Midbrain (tissue), 1 donor: ENCODE results near the gene GLB1L3.
A peak's percentile ranks its signal among the peaks of the same experiment; 100 is the strongest.

Experiments
- DNase-seq: peaks from one replicate; lab custom pipeline; 2025; lab: John Stamatoyannopoulos, UW

Gene GLB1L3, protein sequence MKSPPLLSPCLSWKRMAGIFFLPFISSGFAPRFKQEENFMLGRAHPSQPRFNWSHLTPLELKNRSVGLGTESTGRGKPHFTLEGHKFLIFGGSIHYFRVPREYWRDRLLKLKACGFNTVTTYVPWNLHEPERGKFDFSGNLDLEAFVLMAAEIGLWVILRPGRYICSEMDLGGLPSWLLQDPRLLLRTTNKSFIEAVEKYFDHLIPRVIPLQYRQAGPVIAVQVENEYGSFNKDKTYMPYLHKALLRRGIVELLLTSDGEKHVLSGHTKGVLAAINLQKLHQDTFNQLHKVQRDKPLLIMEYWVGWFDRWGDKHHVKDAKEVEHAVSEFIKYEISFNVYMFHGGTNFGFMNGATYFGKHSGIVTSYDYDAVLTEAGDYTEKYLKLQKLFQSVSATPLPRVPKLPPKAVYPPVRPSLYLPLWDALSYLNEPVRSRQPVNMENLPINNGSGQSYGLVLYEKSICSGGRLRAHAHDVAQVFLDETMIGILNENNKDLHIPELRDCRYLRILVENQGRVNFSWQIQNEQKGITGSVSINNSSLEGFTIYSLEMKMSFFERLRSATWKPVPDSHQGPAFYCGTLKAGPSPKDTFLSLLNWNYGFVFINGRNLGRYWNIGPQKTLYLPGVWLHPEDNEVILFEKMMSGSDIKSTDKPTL

DNA sequence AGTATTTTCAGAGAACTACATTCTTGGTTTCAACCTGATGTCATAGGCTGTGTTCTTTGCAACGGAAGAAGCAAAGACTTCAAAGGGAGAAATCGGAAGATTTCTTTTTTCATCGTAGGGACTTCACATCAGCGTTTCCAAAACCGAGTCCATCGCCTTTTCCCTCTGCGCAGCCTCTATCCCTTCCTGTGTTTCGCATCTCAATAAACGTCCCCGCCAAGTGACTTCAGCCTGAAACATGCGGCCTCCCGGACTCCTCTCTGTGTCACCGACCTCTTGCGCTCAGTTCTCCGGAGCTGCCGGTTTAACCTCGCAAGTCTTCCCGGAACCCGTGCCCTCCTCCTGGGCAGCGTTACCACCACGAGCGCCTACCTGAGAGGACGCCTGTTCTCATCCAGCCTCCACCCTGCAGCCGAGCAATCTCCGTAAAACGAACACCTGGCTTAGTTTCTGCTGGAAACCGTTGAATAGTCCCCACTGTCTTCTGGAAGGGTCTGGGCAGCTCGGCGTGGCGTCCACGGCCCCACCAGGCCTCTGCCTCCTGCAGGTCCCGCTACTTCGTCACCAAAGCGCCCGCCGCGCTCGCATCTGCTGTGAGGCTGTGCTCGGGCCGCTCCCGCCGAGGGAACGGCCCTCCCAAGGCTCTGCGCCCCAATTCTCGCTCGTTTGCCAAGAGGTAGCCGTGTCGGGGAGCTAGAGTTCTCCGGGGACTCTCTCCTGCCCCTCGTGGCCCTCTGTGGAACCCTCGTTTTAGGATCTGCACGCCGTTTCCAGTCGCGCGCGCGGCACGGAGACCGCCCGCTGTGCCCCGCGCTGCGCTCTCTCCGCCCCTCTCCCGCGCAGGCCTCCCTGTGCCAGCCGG lies at the start of gene GLB1L3:
Gene GLB1L3 (plus strand): TSS at position 846 of the 862 bp plus-strand sequence. CDS start 362 bp downstream, outside the sequence.
- DNase-seq = peak; percentile 23

DNA sequence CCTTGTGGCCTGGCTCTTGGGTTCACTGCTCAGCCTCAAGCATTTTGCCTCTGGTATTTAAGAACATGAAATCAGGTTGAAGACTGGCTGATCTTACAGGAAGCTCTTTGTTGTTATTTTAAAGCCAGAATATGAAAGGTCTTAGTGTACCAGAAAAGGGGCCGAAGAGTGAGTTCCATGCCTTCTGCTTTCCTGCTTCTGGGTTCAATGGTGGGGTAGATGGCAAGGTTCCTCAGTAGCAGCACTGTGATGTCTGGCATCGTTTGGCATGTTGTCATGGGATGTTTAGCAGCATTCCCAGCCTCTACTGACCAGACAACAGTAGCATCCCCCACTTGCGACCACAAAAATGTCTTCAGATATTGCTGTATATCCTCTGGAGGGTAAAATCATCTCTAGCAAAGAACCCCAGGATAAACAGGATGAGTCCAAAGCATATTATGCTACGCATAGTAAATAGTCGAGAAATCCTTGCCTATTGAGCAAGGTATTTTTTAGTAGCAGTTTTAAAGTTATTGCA lies 49.3 kb upstream of the GLB1L3 start:
- no peak for DNase-seq

GRCh38 chr11:134228625-134229024 lies 47.6 kb upstream of the GLB1L3 start:
- DNase-seq = no peak

DNA sequence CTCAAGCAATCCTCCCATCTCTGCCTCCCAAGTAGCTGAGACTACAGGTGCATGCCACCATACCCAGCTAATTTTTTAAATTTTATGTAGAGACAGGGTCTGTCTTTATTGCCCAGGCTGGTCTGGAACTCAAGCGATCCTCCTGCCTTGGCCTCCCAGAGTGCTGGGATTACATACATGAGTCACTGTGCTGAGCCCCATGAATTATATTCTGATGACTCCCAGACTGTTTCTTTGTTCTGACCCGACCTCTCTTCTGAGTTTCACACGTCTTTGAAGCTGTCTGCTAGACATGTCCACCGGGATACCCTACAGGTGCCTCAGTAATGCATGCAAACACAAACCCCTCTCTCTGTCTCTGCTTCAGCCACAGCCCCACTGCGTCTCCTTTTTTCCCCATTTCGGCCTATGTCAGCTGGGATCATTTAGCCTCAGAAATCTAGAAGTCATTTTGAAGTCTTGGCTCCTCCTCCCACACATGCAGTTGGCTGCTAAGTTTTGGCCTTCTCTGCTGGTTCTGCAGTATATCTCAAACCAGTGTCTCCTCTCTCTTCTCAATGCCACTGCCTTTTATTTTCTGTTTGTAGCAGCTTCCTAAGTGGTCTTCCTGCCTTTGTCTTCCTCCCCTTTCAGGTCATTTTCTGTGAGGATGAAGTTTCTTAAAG lies 46.9 kb upstream of the GLB1L3 start:
- DNase-seq = no peak

DNA sequence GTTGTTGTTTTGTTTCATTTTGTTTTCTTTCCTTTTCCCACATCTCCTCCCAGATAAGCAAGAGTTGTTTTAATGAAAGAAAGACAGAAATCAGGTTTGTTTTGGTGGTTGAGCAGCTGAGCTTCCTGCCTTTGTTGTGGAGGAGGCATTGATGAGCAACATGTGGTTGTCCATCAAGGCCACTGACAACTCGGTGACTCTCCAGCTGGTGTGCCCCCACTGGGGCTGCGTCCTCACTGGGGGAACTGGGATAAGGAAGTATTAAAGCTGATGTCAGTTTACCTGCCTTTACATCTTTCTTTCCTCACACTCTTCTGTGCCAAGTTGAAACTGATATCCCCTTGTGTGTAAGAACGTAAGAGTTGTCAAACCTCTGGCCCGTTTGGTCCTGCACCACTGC lies 45.8 kb upstream of the GLB1L3 start:
- DNase-seq = no peak

GRCh38 chr11:134231958-134232659 lies 44.1 kb upstream of the GLB1L3 start:
- DNase-seq = no peak

DNA sequence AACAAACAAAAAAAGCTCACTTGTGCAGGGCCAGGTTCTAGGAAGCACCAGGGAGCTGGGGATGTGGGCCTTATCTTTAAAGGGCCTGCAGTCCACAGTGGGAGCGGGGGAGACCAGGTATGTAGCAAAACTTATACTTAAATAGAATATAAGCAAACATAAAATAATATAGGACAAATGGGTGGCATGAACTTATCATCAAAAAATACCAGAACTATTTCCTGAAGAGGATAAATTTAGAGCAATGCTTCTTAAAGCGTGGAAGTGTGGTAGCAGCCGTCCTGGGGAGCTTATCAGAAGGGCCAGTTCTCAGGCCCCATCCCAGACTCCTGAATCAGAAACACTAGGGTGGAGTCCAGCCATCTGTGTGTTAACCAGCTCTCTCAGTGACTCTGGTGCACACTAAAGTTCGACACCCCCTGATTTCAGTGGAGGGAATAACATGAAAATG lies 42.4 kb upstream of the GLB1L3 start:
- DNase-seq = no peak

- DNase-seq = no peak
Measured at GRCh38 chr11:134235399-134235798, 40.8 kb upstream of the GLB1L3 start.

DNA sequence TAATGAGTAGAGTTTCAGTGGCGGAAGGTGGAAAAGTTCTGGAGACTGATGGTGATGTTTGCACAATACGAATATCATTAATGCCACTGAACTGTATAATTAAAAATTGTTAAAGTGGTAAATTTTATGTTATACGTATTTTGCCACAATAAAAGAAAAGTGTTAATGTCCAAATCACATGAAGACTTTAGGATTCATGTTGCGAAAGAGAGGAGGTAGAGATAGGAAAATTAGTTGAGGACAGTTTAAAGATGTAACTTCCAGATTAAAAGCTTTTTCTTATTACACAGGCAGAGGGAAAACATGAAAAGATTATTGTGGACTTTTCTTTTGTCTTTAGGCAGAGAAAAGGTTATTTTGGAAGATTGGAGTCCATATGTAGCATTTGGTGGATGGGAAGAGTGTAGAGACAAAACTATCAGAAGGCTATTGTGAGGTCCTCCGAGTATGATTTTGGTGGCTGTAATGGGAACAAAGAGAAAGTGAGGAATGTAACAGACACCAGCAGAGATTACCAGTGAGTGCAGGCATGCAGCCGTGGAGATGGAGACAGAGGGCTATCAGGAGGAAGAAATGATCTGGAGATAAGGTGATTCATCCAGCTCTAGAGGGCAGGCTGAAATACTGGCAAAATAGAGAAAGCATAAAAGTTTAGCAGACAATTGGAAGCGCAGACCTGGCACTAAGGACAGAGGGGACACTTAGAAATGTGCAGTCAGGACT lies 39.2 kb upstream of the GLB1L3 start:
- no peak for DNase-seq

- no peak for DNase-seq
Measured at GRCh38 chr11:134237557-134237922, 38.6 kb upstream of the GLB1L3 start.

GRCh38 chr11:134238956-134239355 lies 37.2 kb upstream of the GLB1L3 start:
- no peak for DNase-seq

DNA sequence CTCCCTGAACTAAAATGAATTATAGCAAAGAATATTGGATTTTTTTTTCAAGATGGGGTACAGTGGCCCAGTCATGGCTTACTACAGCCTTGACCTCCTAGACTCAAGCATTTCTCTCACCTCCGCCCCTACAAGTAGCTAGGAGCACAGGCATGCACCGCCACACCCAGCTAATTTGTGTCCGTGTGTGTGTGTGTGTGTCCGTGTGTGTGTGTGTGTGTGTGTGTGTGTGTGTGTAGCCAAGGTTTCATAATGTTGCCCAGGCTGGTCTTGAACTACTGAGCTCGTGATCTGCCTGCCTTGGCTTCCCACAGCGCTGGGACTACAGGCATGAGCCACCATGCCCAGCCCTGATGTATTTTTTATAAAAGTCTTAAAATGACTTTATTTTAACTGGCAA lies 35.6 kb upstream of the GLB1L3 start:
- no peak for DNase-seq

GRCh38 chr11:134242376-134242775 lies 33.8 kb upstream of the GLB1L3 start:
- DNase-seq = no peak

DNA sequence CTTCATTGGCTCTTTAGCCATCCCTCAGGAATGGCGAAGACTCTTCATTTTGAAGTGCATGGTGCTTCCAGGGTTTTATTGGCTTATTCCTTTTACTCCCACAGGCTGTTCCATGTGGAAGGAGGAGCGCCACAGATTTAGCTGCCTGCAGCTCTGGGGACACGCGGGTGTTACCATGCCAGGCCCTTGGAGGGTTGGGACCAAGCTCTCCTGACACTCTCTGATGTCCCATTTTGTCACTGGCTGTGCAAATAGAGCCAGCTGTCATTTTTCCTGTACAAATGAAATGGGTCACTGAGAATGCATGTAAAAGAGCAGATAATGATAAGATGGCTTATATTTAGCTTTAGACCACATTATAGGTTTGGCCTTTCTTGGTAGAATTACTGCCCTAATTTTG lies 32.3 kb upstream of the GLB1L3 start:
- DNase-seq = no peak

GRCh38 chr11:134244593-134244992 lies 31.6 kb upstream of the GLB1L3 start:
- no peak for DNase-seq

DNA sequence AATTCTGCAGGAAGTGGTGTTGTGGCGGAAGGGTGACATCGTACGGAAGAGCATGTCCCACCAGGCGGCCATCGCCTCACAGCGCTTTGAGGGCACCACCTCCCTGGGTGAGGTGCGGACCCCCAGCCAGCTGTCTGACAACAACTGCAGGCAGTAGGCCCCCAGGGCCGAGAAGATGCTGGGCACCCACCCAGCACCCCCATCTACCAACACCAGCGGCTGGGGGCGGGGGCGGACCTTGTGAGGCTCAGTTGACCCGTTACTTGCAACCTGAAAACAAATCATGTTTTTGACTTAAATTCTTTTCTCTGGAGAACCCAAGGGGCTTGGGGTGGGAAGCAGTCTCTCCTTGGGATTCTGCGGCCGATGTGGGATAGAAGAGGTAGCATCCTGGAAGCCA lies 30.7 kb upstream of the GLB1L3 start:
- no peak for DNase-seq

DNA sequence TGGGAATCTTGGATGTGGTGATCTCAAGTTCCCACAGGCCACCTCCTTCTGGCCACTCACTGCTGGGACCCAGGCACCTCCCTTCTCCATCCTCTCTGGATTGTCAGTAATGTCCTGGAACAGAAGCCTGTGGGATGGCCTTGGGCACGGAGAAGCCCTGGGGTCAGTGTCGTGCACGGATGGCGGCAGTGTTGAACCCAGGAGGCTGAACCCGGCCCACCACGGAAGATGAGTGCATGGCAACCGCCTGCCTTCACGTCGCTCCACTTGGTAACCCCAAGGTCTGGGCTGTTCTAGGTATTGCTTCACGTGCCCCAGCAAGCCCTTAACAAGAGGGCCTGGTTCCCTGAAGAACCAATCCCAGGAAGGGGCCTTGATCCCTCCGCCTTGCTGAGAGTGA lies 30.1 kb upstream of the GLB1L3 start:
- DNase-seq = no peak

- no peak for DNase-seq
Measured at GRCh38 chr11:134246678-134247077, 29.5 kb upstream of the GLB1L3 start.

GRCh38 chr11:134248910-134249480 lies 27.2 kb upstream of the GLB1L3 start:
- DNase-seq = no peak

DNA sequence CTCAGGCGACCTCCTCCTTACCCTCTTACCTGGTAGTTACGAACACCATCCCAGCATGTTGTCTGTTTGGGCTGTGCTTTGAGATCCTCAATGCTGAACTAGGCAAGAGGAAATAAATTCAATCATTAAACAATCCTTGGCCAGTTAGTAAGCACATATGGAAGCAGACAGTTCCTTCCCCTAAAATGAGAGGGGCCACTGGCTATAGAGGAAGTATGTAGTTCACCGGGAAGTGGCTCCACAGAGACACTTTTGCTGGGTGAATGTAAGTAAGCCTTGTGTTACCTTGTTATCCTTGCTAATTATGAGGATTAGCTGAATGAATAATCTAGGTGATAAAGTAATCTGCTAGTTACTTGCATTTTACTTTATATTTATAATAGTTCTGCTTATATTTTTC lies 25.9 kb upstream of the GLB1L3 start:
- no peak for DNase-seq
